Panc1 (cell line): ENCODE results near the gene EPHA7.
A peak's percentile ranks its signal among the peaks of the same experiment; 100 is the strongest.

Experiments
- CTCF ChIP-seq: fragments of 450-650 bp; IDR thresholded peaks from 2 replicates; pipeline ENCODE4 v1.5.1; 2017; ENCODE audit warnings: mild to moderate bottlenecking
- POLR2AphosphoS5 ChIP-seq: IDR thresholded peaks from 2 replicates; pipeline ENCODE4 v1.6.1; 2012; ENCODE audit warnings: mild to moderate bottlenecking, low read depth, low read length, moderate library complexity
- REST ChIP-seq, 2 experiments: IDR thresholded peaks; 2 replicates each; pipeline ENCODE4 v1.6.1; 2011 to 2012; ENCODE audit warnings: low read depth in 2 of 2, control low read depth in 1 of 2, low read length in 1 of 2, mild to moderate bottlenecking in 1 of 2, moderate library complexity in 1 of 2; ENCODE audit not compliant: insufficient read depth in 1 of 2
- TCF7L2 ChIP-seq: IDR thresholded peaks from 2 replicates; pipeline ENCODE4 v1.6.1; 2011; ENCODE audit warnings: mild to moderate bottlenecking, low read depth, low read length, inconsistent platforms

GRCh38 chr6:93468291-93468690, 48.9 kb upstream of the EPHA7 start:
- TF ChIP-seq CTCF (no peak), REST (IDR thresholded peaks at IDR 0.05; ENCODE audit: insufficient read depth in 1 of 2, low read depth in 2 of 2, low read length in 1 of 2) (no peak), TCF7L2 (0 out of 2 replicates have a peak, but pooled peaks have one; percentile 17), POLR2AphosphoS5 (no peak)
